Measurements from ENCODE around the gene B3GALT2.
A peak's percentile ranks its signal among the peaks of the same experiment; 100 is the strongest.

Gene B3GALT2

DNA sequence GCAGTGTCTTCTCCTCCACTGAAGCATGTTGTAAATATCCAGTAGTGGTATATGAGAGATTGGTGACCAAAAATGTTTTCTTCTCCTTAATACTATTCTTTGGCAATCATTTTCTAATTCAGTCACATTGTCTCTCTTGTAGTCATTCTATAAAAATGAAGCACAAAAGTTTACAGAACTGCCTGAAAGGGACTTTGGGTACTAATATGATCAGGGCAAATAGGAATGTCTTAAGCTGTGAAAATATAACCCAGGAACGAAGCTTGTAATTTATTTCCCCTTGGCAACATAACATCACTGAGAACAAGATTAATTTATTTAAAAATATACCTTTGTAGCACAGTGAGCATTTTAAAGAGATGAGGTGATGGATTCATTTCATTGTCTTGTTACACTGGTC is 4.9 kb downstream of the B3GALT2 start:
- no peak for DNase-seq

DNA sequence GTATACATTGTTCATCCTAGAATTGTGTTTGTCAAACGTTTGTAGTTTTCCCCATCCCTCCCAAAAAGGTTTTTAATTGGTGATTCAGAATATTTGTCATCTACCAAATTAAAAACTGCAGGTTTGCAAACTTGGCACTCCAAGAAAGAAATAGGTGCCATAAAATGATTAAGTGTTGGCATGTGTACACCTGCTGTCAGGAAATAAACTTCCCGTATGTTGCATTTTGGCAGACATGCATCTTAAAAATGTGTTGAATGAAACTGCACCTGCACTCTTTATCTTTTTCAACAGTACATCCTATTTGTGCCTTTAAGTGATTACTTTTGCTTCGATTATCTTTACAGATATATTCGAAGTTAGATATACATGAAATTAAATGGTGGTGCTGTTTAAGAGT is 7.3 kb downstream of the B3GALT2 start:
- DNase-seq, result no peak

DNA sequence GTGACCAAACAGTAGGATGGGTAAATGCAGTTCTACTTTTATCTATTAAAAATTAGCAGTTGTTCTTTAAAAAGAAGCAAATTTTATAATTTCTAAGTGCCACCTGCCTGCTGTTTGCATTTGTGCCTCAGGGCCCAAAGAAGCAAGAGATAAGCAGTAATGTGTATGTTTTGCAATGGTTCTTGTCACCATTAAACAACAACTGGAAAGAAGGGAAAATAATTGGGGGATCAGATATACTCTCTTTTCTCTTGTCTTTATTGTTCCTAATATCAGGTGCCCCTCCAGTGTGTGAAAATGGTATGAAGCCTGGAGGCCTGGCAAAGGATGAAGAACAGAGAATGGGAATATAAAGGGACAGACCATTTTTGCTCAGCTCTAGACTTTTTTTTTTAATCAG is 9.6 kb downstream of the B3GALT2 start:
- DNase-seq, result no peak

DNA sequence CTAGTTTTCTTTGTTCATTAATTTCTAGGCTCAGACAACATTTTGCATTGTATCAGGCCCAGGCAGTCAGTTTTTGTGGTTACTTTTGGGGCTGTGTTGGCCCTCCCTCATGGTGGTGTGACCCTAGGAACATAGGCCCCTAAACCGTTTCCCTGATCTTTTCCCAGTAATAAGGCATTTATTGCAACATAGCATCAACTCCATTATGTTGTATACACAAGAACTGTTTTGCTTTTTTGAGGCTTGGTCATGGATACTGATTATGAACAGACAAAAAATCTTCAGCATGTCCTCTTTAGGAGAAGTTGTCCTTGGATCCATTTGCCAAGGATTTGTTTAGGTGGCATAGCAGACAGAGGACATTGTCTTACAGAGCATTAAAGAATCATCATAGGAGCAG is 10.3 kb downstream of the B3GALT2 start:
- no peak for DNase-seq

DNA sequence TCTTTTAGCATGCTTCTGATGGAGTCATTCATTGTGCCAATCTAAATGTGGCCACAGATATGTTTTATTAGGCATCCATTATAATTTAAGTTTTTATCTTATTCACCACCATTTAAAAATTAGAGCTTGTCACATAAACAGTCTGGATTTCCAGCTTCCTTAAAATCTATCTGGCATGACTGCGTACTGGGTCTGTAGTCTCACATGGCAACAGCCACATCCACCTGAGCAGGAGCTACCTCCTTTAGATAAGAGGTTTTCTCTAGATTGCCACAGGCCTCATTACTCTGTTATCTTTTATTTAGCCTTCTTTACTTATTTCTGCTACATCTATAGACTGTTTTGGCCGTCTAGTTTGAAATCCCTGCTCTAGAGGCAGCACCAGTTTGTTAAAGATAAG is 29.1 kb downstream of the B3GALT2 start:
- no peak for DNase-seq

DNA sequence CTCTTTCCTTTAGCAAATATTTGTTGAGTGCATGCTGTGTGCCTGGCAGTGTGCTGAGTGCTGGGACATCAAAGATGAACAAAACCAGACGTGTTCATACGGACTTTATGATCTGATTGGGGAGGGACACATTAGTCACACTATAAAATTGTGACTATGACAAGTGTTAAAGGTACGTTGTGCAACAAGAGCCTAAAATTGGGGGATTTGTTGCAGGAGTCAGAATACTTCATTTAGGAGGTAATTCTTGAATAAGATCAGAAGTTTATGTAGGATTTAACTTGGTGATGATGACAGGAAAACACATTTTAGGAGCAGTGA is 29.6 kb downstream of the B3GALT2 start:
- no peak for DNase-seq

DNA sequence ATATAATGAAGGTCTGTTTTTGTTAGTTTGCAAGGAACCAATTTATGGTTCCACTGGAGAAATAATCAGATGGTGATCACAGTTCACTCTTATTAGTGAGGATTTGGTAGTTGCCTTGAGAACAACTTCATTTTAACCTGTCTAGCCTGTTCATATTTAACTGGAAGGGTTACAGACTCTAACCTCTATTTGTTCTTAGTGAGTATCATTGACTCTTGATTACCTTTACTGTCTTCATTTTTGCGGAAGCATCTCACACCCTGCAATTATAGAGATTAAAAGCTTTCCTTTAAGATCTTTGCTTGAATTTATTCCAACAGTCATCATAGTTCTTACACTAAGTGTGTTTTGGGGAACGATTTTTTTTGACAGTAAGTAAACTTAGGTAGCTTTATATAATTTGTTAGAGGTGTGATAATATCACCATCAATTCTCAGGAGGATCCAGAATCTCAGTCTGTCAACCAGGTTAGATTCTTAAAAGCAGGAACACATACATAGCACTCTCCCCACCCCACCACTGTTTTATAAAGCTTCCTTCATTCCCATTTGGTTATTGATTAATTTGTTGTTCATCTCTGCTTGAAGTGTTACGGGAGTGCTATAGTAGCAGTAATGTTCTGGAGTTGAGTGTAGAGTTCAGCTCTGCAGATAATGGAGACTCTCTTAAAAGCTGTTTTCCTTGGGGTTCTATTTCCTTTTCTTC is 30.1 kb downstream of the B3GALT2 start:
- DNase-seq, result no peak

DNA sequence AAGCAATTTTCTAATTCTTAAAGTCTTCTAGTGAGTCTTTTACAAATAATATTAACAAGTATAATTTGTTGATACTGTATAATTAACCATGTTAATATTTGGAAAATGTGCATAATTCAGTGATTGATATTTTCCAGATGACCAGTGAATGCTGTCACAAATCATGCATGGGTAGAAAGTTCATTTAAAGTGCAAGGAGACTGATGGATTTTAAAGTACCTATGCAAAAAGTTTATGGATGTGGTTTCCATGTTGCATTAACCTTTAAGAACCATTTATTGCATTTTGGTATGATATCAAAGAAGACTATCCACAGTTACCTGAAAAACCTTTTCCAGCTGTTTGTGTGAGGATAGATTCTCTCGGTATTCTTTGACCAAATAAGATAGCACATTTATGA is 41.4 kb downstream of the B3GALT2 start:
- no peak for DNase-seq

DNA sequence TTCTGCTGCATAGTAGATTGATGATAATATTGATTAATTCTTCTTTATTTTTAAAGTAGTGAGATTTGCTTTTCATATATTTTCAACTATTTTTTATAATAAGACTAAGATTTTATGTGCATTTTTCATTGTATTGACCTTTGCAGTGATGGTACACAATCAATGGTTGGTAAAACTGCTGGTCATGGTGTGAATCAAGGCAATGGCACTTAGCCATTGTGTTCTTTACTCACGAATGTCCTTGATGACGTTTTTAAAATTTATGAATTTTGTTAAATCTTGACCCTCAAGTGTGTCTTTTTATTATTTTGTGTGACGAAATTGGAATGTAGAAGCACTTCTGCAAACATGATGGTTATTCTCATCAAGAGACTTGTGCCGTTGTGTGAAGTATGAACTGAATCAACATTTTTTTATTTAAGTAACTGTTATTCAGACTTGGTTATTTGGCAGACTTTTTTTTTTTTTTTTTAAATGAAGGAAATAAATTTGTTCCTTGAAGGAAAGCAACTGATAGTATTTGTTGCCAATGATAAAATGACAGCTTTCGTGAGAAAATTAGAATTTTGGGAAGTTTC is 42.0 kb downstream of the B3GALT2 start:
- no peak for DNase-seq

DNA sequence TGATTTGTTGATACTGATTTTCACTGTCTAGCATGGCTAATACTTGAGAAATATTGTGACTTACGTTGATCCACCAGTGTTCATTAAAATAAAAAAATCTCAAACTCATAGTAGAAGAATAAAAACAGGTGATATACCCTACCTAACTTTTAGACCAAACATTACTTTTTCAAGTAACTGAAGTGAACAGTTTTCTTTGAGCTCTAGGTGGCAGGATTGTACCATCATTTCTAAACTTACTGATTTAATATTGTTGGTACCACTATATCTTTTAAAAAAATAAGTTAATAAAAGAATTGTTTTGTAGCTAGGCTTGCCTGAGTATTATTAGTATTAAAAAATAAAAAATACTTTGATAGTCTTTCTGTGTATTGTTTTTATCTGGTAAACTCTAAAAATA is 43.1 kb downstream of the B3GALT2 start:
- no peak for DNase-seq

DNA sequence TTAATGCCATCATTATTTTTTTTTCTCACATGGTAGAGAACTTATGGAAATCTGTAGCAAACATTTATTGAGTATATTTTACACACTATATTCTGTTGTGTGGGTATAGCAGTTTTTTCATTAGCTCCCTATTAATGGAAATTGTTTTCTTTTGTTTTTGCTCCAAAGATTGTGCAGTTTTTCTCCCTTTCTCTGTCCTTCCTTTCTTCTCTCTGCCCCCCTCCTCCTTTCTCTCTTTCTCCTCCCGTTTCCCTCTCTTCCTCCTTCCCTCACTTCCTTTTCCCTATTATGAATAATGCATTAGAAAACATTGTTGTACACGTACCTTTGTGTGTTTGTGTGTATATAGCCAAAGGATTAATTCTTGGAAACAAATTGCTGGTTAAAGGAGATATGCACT is 44.0 kb downstream of the B3GALT2 start:
- DNase-seq, result no peak

DNA sequence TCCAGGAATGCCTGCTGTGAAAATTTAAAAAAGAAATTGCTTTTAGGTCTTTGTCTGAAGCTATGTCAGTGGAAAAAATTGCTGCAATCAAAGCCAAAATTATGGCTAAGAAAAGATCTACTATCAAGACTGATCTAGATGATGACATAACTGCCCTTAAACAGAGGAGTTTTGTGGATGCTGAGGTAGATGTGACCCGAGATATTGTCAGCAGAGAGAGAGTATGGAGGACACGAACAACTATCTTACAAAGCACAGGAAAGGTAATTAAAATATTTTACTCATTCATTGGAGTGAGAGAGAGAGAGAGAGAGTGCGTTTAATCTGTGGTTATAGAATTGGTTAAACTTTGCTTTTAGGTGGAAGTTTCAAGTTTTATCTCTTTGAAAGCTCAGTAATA is 44.6 kb downstream of the B3GALT2 start:
- peak; percentile 35 for DNase-seq

DNA sequence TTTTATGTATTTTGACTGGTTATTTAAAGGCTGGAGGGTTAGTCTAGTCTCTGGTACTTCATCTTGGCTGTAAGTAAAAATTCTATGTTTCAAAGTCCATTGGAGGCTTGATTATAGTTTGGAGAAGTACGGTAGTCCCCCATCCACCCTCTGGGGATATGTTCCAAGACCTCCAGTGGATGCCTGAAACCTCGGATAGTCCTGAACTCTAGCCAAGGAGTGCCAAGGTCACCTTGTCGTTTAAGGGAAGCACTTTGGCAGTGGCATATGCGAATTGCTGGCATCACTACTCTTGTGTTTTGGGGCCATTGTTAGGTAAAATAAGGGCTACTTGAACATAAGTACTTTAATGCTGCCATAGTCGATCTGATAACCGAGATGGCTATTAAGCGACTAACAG is 46.2 kb downstream of the B3GALT2 start:
- no peak for DNase-seq

DNA sequence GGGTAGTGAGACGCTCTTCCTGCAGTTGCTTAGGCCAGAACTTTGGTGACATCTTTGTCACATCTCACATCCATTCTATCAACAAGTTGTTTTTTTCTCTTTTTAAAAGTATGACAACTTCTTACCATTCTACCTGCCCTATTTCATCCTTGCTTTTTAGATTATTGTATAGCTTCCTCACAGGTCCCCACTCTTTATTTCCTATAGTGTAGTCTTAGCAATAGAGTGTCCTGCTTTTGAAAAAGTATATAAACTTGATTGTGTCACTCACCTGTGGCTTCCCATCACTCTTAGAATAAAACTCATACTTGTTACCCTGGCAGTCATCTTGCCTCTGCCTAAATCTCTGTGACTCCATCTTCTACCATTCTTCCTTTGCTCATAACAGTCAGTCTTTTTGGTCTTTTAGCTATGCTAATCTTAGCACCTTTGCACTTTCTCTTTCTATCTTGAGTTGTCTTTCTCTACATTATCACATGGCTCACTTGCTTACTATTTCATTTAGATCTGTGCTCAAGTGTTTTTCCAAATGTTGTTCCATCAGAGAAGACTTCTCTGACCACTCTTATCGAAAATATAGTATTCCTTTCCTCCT is 55.0 kb downstream of the B3GALT2 start:
- no peak for DNase-seq

Data from activated CD4-positive, alpha-beta T cell treated with anti-CD3 and anti-CD28 coated beads, Interleukin-2, amount 50 U/mL, for 16 hours (primary cell).